ENCODE data around the gene IL11.

The IL11 gene

GRCh38 chr19:55369653-55370304, 484 bp downstream of the IL11 start:
- DNase-seq: peak; percentile 62 to 85

- peak in 1 of 2 experiments; percentile 41 for DNase-seq
These were observed 1.3 kb downstream of the IL11 start for GRCh38 chr19:55368701-55369563.

- no peak for DNase-seq
These were observed 2.2 kb downstream of the IL11 start for GRCh38 chr19:55368106-55368505.

GRCh38 chr19:55366790-55367189, 3.5 kb downstream of the IL11 start:
- no peak for DNase-seq

GRCh38 chr19:55365964-55366363, 4.3 kb downstream of the IL11 start:
- no peak for DNase-seq

- DNase-seq: no peak
These were observed 5.0 kb downstream of the IL11 start for GRCh38 chr19:55365245-55365644.

GRCh38 chr19:55362990-55363716, 7.1 kb downstream of the IL11 start, which contains the start of gene GARIN5B:
Gene GARIN5B, minus strand, starts transcription at chr19:55363260. Its CDS starts 194 bp downstream, at chr19:55363066.
- no peak for DNase-seq

- DNase-seq: no peak
These were observed 7.9 kb downstream of the IL11 start for GRCh38 chr19:55362174-55362989.

- DNase-seq: no peak
These were observed 9.4 kb downstream of the IL11 start for GRCh38 chr19:55360902-55361301.

- peak; percentile 73 to 89 for DNase-seq
These were observed 11.0 kb downstream of the IL11 start for GRCh38 chr19:55358943-55359908.

- DNase-seq: no peak
These were observed 11.8 kb downstream of the IL11 start for GRCh38 chr19:55358493-55358892.

- peak in 1 of 2 experiments; percentile 25 for DNase-seq
These were observed 14.9 kb downstream of the IL11 start for GRCh38 chr19:55355213-55355821.

- no peak for DNase-seq
These were observed 15.5 kb downstream of the IL11 start, which contains the start of gene COX6B2 for GRCh38 chr19:55354698-55355212. Gene COX6B2, minus strand, starts transcription at chr19:55354719. Its CDS starts 198 bp downstream, at chr19:55354521.

GRCh38 chr19:55353803-55354697, 16.2 kb downstream of the IL11 start:
- peak in 1 of 2 experiments; percentile 60 for DNase-seq

GRCh38 chr19:55353356-55353802, 16.9 kb downstream of the IL11 start:
- no peak for DNase-seq

GRCh38 chr19:55352549-55353145, 17.6 kb downstream of the IL11 start:
- DNase-seq: no peak

GRCh38 chr19:55352040-55352439, 18.2 kb downstream of the IL11 start:
- DNase-seq: no peak

GRCh38 chr19:55350620-55351315, 19.5 kb downstream of the IL11 start:
- no peak for DNase-seq

Data from NCI-H524 (cell line).